IMR-90 (cell line): ENCODE measurements around the gene RAB27B. TPM values are rescaled to one million over a fixed set of nuclear protein-coding genes. Genes with fewer than 3 reads are reported as not detected.

Experiments
- ATAC-seq: fragments of 200-7000 bp; cut with Tn5 transposase; 2 replicates; pipeline ENCODE4 v1.9.1; 2020; ENCODE audit warnings: low read depth, mild to moderate bottlenecking, moderate library complexity
- BruUV-seq: library from RNA; stranded (reverse); fragments of 400-500 nt; replicated peaks from 2 replicates; lab custom pipeline; 2021; lab: Mats Ljungman, UMichigan
- CTCF ChIA-PET: fragments of 300-600 bp; formaldehyde crosslinking; extraction: SDS; loops from one replicate; lab custom pipeline; 2021; ENCODE audit warnings: antibody characterized with exemption; lab: Yijun Ruan, JAX
- POLR2A ChIA-PET: fragments of 300-600 bp; sonication (Branson Sonifier 250); formaldehyde crosslinking; loops from one replicate; lab custom pipeline; 2022; ENCODE audit warnings: antibody characterized with exemption; ENCODE audit not compliant: unreplicated experiment; lab: Charles Lee
- DNase-seq: peaks from one replicate; pipeline ENCODE4 v3.0.0; 2013
- H2AFZ ChIP-seq: replicated peaks from 2 replicates; pipeline ENCODE3; 2013; ENCODE audit warnings: low read length, mild to moderate bottlenecking; ENCODE audit not compliant: poor library complexity
- H2AK5ac ChIP-seq: 2 replicates; pipeline ENCODE4 v1.6.1; 2013; ENCODE audit warnings: low read depth, low read length, inconsistent platforms
- H2AK9ac ChIP-seq: replicated peaks from 2 replicates; pipeline ENCODE3; 2013; ENCODE audit warnings: mild to moderate bottlenecking, low read depth, low read length, moderate library complexity; ENCODE audit not compliant: poor library complexity
- H2BK120ac ChIP-seq: 2 replicates; pipeline ENCODE4 v1.6.1; 2013; ENCODE audit warnings: low read depth, low read length, inconsistent platforms
- H2BK15ac ChIP-seq: 3 replicates; pipeline ENCODE4 v1.6.1; 2013; ENCODE audit warnings: low read depth, low read length, inconsistent platforms
- H2BK20ac ChIP-seq: 2 replicates; pipeline ENCODE4 v1.6.1; 2013; ENCODE audit warnings: low read depth, mild to moderate bottlenecking, inconsistent platforms, low read length, moderate library complexity
- H2BK5ac ChIP-seq: 2 replicates; pipeline ENCODE4 v1.6.1; 2013; ENCODE audit warnings: mild to moderate bottlenecking, low read depth, low read length, inconsistent platforms; ENCODE audit not compliant: poor library complexity, severe bottlenecking
- H3K14ac ChIP-seq: replicated peaks from 2 replicates; pipeline ENCODE4 v1.6.1; 2013; ENCODE audit warnings: low read depth, low read length, inconsistent platforms
- H3K18ac ChIP-seq: 2 replicates; pipeline ENCODE4 v1.6.1; 2013; ENCODE audit warnings: low read depth, low read length, control low read depth
- H3K23ac ChIP-seq: 2 replicates; pipeline ENCODE4 v1.6.1; 2013; ENCODE audit warnings: low read depth, low read length, inconsistent platforms
- H3K27ac ChIP-seq: 2 replicates; pipeline ENCODE4 v1.5.1; 2013; ENCODE audit warnings: mild to moderate bottlenecking, control low read depth, low read length; ENCODE audit not compliant: insufficient read depth
- H3K27me3 ChIP-seq: 2 replicates; pipeline ENCODE4 v1.6.1; 2013; ENCODE audit warnings: low read length; ENCODE audit not compliant: control insufficient read depth, insufficient read depth
- H3K36me3 ChIP-seq: 2 replicates; pipeline ENCODE4 v1.6.1; 2013; ENCODE audit warnings: low read length, mixed read lengths; ENCODE audit not compliant: control insufficient read depth, insufficient read depth
- H3K4ac ChIP-seq: 2 replicates; pipeline ENCODE4 v1.6.1; 2013; ENCODE audit warnings: low read depth, low read length, inconsistent platforms
- H3K4me1 ChIP-seq: 2 replicates; pipeline ENCODE4 v1.6.1; 2013; ENCODE audit warnings: low read length, mixed read lengths; ENCODE audit not compliant: control insufficient read depth, insufficient read depth
- H3K4me2 ChIP-seq: 2 replicates; pipeline ENCODE4 v1.6.1; 2013; ENCODE audit warnings: low read depth, mild to moderate bottlenecking, control low read depth, low read length, moderate library complexity
- H3K4me3 ChIP-seq: 2 replicates; pipeline ENCODE4 v1.5.1; 2013; ENCODE audit warnings: low read depth, mild to moderate bottlenecking, control low read depth, low read length, moderate library complexity; ENCODE audit not compliant: insufficient read depth
- H3K56ac ChIP-seq: 2 replicates; pipeline ENCODE4 v1.6.1; 2013; ENCODE audit warnings: low read length, inconsistent platforms; ENCODE audit not compliant: insufficient read depth; ENCODE audit errors: extremely low read depth
- H3K79me1 ChIP-seq, 2 experiments: 2 replicates each; pipeline ENCODE4 v1.6.1; 2013; ENCODE audit warnings: low read length in 2 of 2, inconsistent platforms in 1 of 2, low read depth in 1 of 2
- H3K9ac ChIP-seq: 2 replicates; pipeline ENCODE4 v1.6.1; 2013; ENCODE audit warnings: low read depth, low read length, control low read depth
- H3K9me1 ChIP-seq: 2 replicates; pipeline ENCODE4 v1.6.1; 2013; ENCODE audit warnings: low read length, inconsistent platforms; ENCODE audit not compliant: insufficient read depth
- H3K9me3 ChIP-seq: 2 replicates; pipeline ENCODE4 v1.6.1; 2013; ENCODE audit warnings: low read length; ENCODE audit not compliant: control insufficient read depth, insufficient read depth
- H4K20me1 ChIP-seq: 2 replicates; pipeline ENCODE4 v1.6.1; 2013; ENCODE audit warnings: low read length, inconsistent platforms; ENCODE audit not compliant: insufficient read depth
- H4K5ac ChIP-seq: 2 replicates; pipeline ENCODE4 v1.6.1; 2013; ENCODE audit warnings: mild to moderate bottlenecking, low read depth, low read length, control low read depth
- H4K8ac ChIP-seq, 2 experiments: 2 replicates each; pipeline ENCODE4 v1.6.1; 2013; ENCODE audit warnings: low read depth in 2 of 2, low read length in 2 of 2, control low read depth in 1 of 2, inconsistent platforms in 1 of 2
- H4K91ac ChIP-seq: 2 replicates; pipeline ENCODE4 v1.6.1; 2013; ENCODE audit warnings: low read depth, low read length, inconsistent platforms; ENCODE audit not compliant: insufficient read depth
- BHLHE40 ChIP-seq: fragments of 150-350 bp; IDR thresholded peaks from 2 replicates; pipeline ENCODE4 v1.6.1; 2016; ENCODE audit warnings: mild to moderate bottlenecking, low read depth, low read length
- CEBPB ChIP-seq: IDR thresholded peaks from 2 replicates; pipeline ENCODE4 v1.6.1; 2012; ENCODE audit warnings: low read depth, low read length, improper control_type of control experiment
- CHD1 ChIP-seq: IDR thresholded peaks from 2 replicates; pipeline ENCODE4 v1.6.1; 2012; ENCODE audit warnings: low read depth, low read length, improper control_type of control experiment
- FOS ChIP-seq: fragments of 150-350 bp; IDR thresholded peaks from 2 replicates; pipeline ENCODE4 v1.6.1; 2016; ENCODE audit warnings: low read depth, low read length
- MAFK ChIP-seq: IDR thresholded peaks from 2 replicates; pipeline ENCODE4 v1.6.1; 2012; ENCODE audit warnings: low read depth, low read length, improper control_type of control experiment
- MAZ ChIP-seq: IDR thresholded peaks from 2 replicates; pipeline ENCODE4 v1.6.1; 2012; ENCODE audit warnings: low read depth, mild to moderate bottlenecking, low read length, improper control_type of control experiment, moderate library complexity, borderline replicate concordance
- MXI1 ChIP-seq: IDR thresholded peaks from 2 replicates; pipeline ENCODE4 v1.6.1; 2012; ENCODE audit warnings: low read depth, mild to moderate bottlenecking, low read length, moderate library complexity, borderline replicate concordance
- NFE2L2 ChIP-seq: fragments of 150-350 bp; IDR thresholded peaks from 2 replicates; pipeline ENCODE4 v1.6.1; 2016; ENCODE audit warnings: low read depth, mild to moderate bottlenecking, low read length
- POLR2A ChIP-seq: IDR thresholded peaks from 2 replicates; pipeline ENCODE4 v1.6.1; 2012; ENCODE audit warnings: mild to moderate bottlenecking, low read depth, low read length
- RAD21 ChIP-seq: IDR thresholded peaks from 2 replicates; pipeline ENCODE4 v1.6.1; 2012; ENCODE audit warnings: low read length, improper control_type of control experiment
- RCOR1 ChIP-seq: IDR thresholded peaks from 2 replicates; pipeline ENCODE4 v1.6.1; 2012; ENCODE audit warnings: mild to moderate bottlenecking, low read length, improper control_type of control experiment; ENCODE audit not compliant: insufficient replicate concordance
- RFX5 ChIP-seq: IDR thresholded peaks from 2 replicates; pipeline ENCODE4 v1.8.0; 2012; ENCODE audit warnings: low read depth, mild to moderate bottlenecking, low read length, moderate library complexity
- SMC3 ChIP-seq: fragments of 150-350 bp; IDR thresholded peaks from 2 replicates; pipeline ENCODE4 v1.6.1; 2016; ENCODE audit warnings: low read depth, mild to moderate bottlenecking, antibody characterized with exemption, low read length, moderate library complexity
- USF2 ChIP-seq: fragments of 150-350 bp; IDR thresholded peaks from 2 replicates; pipeline ENCODE4 v1.6.1; 2017; ENCODE audit warnings: mild to moderate bottlenecking, antibody characterized with exemption, low read length, low read depth
- WGBS, 2 experiments: methylation state at CpG; one replicate each; pipeline versions ENCODE4 v1.1.5 to v1.1.7; 2013; ENCODE audit warnings: missing lambda C conversion rate in 2 of 2; ENCODE audit not compliant: insufficient read length in 1 of 2; ENCODE audit errors: extremely low coverage in 2 of 2; 5-methylcytosine and 5-hydroxymethylcytosine counted together
- dilution Hi-C: fragments of 300-500 bp; cut with HindIII; formaldehyde crosslinking; loops from one replicate; pipeline ENCODE4 v1.14.3; 2018; ENCODE audit warnings: low sequenced_read_pairs; ENCODE audit not compliant: unreplicated experiment
- in situ Hi-C: fragments of 300-500 bp; cut with MboI; formaldehyde crosslinking; loops from 3 replicates; pipeline ENCODE4 v1.14.3; 2019; ENCODE audit warnings: low sequenced_read_pairs, inconsistent platforms, mixed read lengths
- intact Hi-C: fragments of 100-400 bp; cut with micrococcal nuclease; formaldehyde crosslinking; loops from 2 replicates; pipeline ENCODE4 v1.10.0; 2022
- polyA plus RNA-seq, 3 experiments: library from polyadenylated mRNA; depleted of rRNA; stranded (reverse); fragments of >200 nt; gene quantifications; 2 replicates each; pipeline ENCODE4 v1.2.3, GENCODE V29; 2012; ENCODE audit warnings: low replicate concordance in 1 of 3
- total RNA-seq: library from RNA; depleted of rRNA; stranded (reverse); fragments of >200 nt; gene quantifications from 2 replicates; pipeline ENCODE4 v1.2.3, GENCODE V29; 2012
- TF ChIP-seq, protein P1 (sequence below): fragments of 150-350 bp; IDR thresholded peaks from 2 replicates; pipeline ENCODE4 v1.6.1; 2016; ENCODE audit warnings: low read depth, mild to moderate bottlenecking, low read length, moderate library complexity, borderline replicate concordance
- TF ChIP-seq, protein P2 (sequence below): conservative IDR thresholded peaks from 2 replicates; pipeline ENCODE4 v1.5.1; 2012; ENCODE audit warnings: mild to moderate bottlenecking, low read depth, low read length, improper control_type of control experiment

The RAB27B gene
- total and polyA plus RNA-seq, 2 of the 4 experiments (the other 2 are of a cell fraction), result 0.24 to 1.3 TPM

DNA sequence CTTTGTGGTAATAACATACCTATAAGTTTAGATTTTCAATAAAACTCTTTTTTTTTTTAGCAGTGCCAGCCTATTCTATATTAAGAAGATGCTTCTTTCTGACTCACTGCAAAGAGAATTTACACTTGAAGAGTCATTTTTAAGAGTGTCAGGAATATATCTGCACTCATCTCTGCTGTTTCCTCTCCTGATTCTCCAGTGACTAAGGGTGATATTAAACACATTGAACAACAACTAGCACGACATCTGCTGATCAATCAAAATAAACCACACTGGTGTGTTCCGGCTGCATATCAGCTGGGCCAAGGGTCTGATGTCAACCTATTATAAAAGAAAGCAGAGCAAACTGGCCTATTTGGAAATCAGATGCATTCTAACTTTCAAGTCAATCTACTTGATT is 15.0 kb downstream of the RAB27B start:
- dilution Hi-C loops (no loop called here), intact Hi-C loops (loop anchor here (10.0 kb wide), 1 partner anchor 489 kb away; the partner anchor contains the start of genes C18orf54 and STARD6), in situ Hi-C loops (no loop called here)
- Histone ChIP-seq H4K5ac (no peak overlapping the region), H3K14ac (no peak overlapping the region), H4K20me1 (no peaks in the 10 kb centered on the region), H4K91ac (no peak overlapping the region), H3K27ac (no peak overlapping the region), H3K9me1 (0 out of 2 replicates have a peak, but pooled peaks cover 2% of the 10 kb centered on the region), H3K4me1 (peaks cover 3% of the 10 kb centered on the region), H4K8ac (no peak overlapping the region), H3K9ac (no peak overlapping the region), H2AFZ (no peak overlapping the region), H2BK5ac (no peak overlapping the region), H3K79me1 (no peaks in the 10 kb centered on the region), H3K4me3 (no peak overlapping the region), H3K9me3 (no peaks in the 10 kb centered on the region), H3K27me3 (no peaks in the 10 kb centered on the region), H2AK9ac (no peak overlapping the region), H3K4ac (no peak overlapping the region), H2BK15ac (no peak overlapping the region), H3K4me2 (no peak overlapping the region), H3K36me3 (no peaks in the 10 kb centered on the region), H2AK5ac (no peak overlapping the region), H3K23ac (no peak overlapping the region), H3K18ac (no peak overlapping the region), H2BK20ac (no peak overlapping the region), H3K56ac (no peak overlapping the region), H2BK120ac (no peak overlapping the region)
- WGBS, 2 experiments, result 17% methylated on average over 1 of the region's 2 CpGs; no CpG with 5 or more reads in 1 of the 2 experiments
- peak; percentile 39; the same call in 1 of the 2 replicates for ATAC-seq
- peak; percentile 31 for DNase-seq
- ChIA-PET POLR2A (no interaction called here), CTCF (interaction anchor here (0.7 kb wide), 1 partner anchor 146 kb away, joined by 3 read pairs; no protein-coding TSS in a partner anchor)
- BruUV-seq, result no TSS peak
- TF ChIP-seq RCOR1, result no peak
- TF ChIP-seq SMC3, result no peak
- TF ChIP-seq USF2, result no peak
- TF ChIP-seq, protein P1, sequence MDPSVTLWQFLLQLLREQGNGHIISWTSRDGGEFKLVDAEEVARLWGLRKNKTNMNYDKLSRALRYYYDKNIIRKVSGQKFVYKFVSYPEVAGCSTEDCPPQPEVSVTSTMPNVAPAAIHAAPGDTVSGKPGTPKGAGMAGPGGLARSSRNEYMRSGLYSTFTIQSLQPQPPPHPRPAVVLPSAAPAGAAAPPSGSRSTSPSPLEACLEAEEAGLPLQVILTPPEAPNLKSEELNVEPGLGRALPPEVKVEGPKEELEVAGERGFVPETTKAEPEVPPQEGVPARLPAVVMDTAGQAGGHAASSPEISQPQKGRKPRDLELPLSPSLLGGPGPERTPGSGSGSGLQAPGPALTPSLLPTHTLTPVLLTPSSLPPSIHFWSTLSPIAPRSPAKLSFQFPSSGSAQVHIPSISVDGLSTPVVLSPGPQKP, result no peak
- no peak for TF ChIP-seq RFX5
- no peak for TF ChIP-seq POLR2A
- no peak for TF ChIP-seq NFE2L2
- TF ChIP-seq CHD1, result no peak
- TF ChIP-seq, protein P2, sequence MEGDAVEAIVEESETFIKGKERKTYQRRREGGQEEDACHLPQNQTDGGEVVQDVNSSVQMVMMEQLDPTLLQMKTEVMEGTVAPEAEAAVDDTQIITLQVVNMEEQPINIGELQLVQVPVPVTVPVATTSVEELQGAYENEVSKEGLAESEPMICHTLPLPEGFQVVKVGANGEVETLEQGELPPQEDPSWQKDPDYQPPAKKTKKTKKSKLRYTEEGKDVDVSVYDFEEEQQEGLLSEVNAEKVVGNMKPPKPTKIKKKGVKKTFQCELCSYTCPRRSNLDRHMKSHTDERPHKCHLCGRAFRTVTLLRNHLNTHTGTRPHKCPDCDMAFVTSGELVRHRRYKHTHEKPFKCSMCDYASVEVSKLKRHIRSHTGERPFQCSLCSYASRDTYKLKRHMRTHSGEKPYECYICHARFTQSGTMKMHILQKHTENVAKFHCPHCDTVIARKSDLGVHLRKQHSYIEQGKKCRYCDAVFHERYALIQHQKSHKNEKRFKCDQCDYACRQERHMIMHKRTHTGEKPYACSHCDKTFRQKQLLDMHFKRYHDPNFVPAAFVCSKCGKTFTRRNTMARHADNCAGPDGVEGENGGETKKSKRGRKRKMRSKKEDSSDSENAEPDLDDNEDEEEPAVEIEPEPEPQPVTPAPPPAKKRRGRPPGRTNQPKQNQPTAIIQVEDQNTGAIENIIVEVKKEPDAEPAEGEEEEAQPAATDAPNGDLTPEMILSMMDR, result no peak
- no peak for TF ChIP-seq MAFK
- no peak for TF ChIP-seq BHLHE40
- TF ChIP-seq MXI1, result no peak
- no peak for TF ChIP-seq MAZ
- TF ChIP-seq RAD21, result no peak
- no peak for TF ChIP-seq FOS
- no peak for TF ChIP-seq CEBPB
